NB4 (cell line): ENCODE results near the gene RPL41.

Experiments used
- MYC ChIP-seq: IDR thresholded peaks from 2 replicates; pipeline ENCODE4 v1.6.1; 2011; ENCODE audit warnings: low read depth, low read length
- POLR2A ChIP-seq: IDR thresholded peaks from 2 replicates; pipeline ENCODE4 v1.6.1; 2011; ENCODE audit warnings: mild to moderate bottlenecking; ENCODE audit not compliant: insufficient read length; ENCODE audit errors: extremely low read depth
- TF ChIP-seq, protein P1 (sequence below): IDR thresholded peaks from one replicate; pipeline ENCODE4 v1.5.1; 2012; ENCODE audit warnings: low read depth, low read length

DNA sequence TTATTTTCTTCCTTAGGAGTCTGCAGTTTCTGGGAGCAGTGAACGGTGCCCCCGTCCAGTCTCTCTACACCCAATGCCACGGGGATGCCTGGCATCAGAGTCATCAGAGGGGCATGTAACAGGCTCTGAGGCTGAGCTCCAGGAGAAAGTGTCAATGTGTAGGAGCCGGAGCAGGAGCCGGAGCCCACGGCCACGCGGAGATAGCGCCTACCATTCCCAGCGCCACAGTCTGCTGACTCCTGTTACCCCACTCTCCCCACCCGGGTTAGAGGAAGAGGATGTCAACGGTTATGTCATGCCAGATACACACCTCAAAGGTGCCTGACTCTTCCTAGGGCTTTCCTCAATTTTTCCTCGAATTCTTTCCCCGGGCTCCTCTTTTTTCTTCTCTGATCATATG is 15.4 kb upstream of the RPL41 start:
- TF ChIP-seq, protein P1, sequence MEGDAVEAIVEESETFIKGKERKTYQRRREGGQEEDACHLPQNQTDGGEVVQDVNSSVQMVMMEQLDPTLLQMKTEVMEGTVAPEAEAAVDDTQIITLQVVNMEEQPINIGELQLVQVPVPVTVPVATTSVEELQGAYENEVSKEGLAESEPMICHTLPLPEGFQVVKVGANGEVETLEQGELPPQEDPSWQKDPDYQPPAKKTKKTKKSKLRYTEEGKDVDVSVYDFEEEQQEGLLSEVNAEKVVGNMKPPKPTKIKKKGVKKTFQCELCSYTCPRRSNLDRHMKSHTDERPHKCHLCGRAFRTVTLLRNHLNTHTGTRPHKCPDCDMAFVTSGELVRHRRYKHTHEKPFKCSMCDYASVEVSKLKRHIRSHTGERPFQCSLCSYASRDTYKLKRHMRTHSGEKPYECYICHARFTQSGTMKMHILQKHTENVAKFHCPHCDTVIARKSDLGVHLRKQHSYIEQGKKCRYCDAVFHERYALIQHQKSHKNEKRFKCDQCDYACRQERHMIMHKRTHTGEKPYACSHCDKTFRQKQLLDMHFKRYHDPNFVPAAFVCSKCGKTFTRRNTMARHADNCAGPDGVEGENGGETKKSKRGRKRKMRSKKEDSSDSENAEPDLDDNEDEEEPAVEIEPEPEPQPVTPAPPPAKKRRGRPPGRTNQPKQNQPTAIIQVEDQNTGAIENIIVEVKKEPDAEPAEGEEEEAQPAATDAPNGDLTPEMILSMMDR, result no peak
- TF ChIP-seq MYC (no peak), POLR2A (no peak)
